ENCODE measurements around the gene CHST15. TPM values are rescaled to one million over a fixed set of nuclear protein-coding genes. Genes with fewer than 3 reads are reported as not detected.

Gene CHST15
- total and polyA plus RNA-seq, 7 donors, result 2.4 to 57.9 (median 29.9) TPM

DNA sequence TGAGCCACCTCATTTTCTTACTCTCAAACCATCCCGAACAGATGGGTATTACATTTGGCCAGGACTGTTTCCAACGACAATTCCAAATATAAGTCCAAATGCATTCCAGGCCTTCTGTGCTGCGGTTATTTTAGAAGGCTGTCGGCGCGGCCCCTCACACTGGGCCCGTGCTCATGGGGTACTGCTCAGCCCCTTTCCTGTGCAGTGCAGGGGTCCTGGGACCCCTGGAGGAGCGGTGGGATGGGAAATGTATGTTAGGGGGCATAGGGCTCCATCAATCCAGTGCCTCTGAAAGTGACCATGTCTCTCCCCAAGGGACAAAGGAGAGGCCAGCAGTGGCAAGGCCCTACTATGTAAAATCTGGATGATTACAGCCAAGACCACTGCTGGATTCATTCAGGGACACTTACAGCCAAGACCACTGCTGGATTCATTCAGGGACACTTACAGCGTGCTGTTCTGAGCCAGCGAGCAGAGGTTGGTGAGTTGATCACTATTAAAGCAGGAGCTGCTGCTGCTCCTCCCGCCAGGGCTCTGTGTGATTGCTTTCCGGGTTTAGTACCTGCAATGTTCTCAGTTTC is 66.3 kb downstream of the CHST15 start:
- intact Hi-C loops (cut with DNase I), result no loop called here
- no peak for DNase-seq
- H3K27me3 ChIP-seq, result no peaks in the 10 kb centered on the region
- no peak for TF ChIP-seq POLR2AphosphoS5 (IDR thresholded peaks at IDR 0.05)
- no peak for TF ChIP-seq EP300 (IDR thresholded peaks at IDR 0.05)
- TF ChIP-seq POLR2A (IDR thresholded peaks at IDR 0.05), result no peak
- TF ChIP-seq, protein P1, sequence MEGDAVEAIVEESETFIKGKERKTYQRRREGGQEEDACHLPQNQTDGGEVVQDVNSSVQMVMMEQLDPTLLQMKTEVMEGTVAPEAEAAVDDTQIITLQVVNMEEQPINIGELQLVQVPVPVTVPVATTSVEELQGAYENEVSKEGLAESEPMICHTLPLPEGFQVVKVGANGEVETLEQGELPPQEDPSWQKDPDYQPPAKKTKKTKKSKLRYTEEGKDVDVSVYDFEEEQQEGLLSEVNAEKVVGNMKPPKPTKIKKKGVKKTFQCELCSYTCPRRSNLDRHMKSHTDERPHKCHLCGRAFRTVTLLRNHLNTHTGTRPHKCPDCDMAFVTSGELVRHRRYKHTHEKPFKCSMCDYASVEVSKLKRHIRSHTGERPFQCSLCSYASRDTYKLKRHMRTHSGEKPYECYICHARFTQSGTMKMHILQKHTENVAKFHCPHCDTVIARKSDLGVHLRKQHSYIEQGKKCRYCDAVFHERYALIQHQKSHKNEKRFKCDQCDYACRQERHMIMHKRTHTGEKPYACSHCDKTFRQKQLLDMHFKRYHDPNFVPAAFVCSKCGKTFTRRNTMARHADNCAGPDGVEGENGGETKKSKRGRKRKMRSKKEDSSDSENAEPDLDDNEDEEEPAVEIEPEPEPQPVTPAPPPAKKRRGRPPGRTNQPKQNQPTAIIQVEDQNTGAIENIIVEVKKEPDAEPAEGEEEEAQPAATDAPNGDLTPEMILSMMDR (IDR thresholded peaks at IDR 0.05), result no peak
- no peak overlapping the region for H3K4me3 ChIP-seq
- H3K36me3 ChIP-seq, result peaks cover 0 to 17% (median 2%) of the 10 kb centered on the region in 4 donors
- WGBS, 2 donors, result 75 to 84% methylated on average over 12 of the region's 12 CpGs
- no peaks in the 10 kb centered on the region for H3K9me3 ChIP-seq
- H3K27ac ChIP-seq, result peak overlapping the region in 2 of 4 donors; percentile 49 to 67
- peaks cover 0 to 33% (median 22%) of the 10 kb centered on the region in 4 donors for H3K4me1 ChIP-seq

DNA sequence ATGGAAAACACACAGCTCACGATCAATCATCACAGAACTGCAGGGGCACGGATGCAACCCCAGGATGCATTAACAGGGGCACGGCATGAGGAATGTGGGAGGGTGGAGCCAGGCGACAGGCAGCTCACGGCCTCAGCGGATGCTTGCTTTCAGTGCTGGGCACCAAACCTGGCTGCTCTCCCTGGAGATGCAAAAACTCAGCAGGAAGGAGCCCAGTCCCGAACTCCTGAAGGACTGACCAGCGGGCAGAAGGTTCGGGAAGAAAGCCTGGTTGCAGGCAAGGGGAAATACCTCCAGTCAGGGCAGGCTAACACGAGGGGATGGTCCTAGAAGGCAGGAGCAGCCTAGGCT is 66.8 kb downstream of the CHST15 start:
- DNase-seq, result no peak
- peaks cover 0 to 17% (median 2%) of the 10 kb centered on the region in 4 donors for H3K36me3 ChIP-seq
- peaks cover 0 to 27% (median 20%) of the 10 kb centered on the region in 4 donors for H3K4me1 ChIP-seq
- H3K9me3 ChIP-seq, result no peaks in the 10 kb centered on the region
- no peaks in the 10 kb centered on the region for H3K27me3 ChIP-seq
- intact Hi-C loops (cut with DNase I), result no loop called here
- TF ChIP-seq, protein P1 (IDR thresholded peaks at IDR 0.05), result no peak
- TF ChIP-seq POLR2AphosphoS5 (IDR thresholded peaks at IDR 0.05) (no peak), POLR2A (IDR thresholded peaks at IDR 0.05) (no peak), EP300 (IDR thresholded peaks at IDR 0.05) (no peak)
- no peak overlapping the region for H3K4me3 ChIP-seq
- 78 to 79% methylated on average over 10 of the region's 10 CpGs for WGBS, 2 donors
- peak overlapping the region in 2 of 4 donors; percentile 49 to 67 for H3K27ac ChIP-seq

DNA sequence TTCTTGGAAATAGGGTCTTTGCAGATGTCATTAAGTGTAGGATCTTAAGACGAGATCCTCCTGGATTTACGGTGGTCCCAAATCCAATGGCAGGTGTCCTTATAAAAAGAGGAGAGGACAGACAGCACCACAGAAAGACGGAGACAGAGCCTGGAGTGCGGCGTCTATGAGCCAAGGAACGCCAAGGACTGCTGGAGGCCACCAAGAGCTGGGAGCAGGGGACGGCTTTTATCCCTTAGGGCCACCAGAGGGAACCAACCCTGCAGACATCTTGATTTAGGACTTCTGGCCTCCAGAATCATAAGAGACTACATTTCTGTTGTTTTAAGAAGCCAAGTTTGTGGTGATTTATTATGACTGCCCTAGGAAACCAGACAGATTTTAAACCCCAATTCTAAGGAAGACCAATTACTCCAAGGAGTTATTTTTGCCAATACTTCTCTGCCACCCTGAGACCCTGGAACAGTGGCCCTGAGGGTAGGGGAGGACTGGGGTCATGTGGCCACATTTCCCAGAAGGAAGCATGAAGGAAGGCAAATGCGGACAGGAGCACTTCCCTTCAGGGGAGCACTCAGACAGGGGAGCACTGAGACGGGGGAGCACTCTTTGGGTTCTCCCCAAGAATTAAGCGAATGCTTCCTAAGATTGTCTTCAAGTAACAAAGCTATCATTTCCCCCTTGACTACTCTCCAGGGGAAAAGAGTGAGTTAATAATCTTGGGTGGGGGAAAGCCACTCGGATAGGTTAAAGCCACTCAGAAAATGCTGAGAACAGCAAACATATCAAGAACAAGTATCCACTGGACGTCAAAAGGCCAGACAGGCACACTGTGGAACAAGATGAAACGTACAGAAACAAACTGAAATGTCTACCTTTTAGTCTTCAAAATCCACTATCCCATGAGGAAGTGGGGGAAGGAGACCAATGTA is 67.5 kb downstream of the CHST15 start:
- Histone ChIP-seq H3K27me3 (no peaks in the 10 kb centered on the region), H3K9me3 (no peaks in the 10 kb centered on the region), H3K36me3 (peaks cover 0 to 17% (median 3%) of the 10 kb centered on the region in 4 donors), H3K4me1 (peaks cover 0 to 26% (median 20%) of the 10 kb centered on the region in 4 donors), H3K4me3 (no peak overlapping the region), H3K27ac (peak overlapping the region in 1 of 4 donors; percentile 67)
- intact Hi-C loops (cut with DNase I), result no loop called here
- WGBS, 2 donors, result 59 to 79% methylated on average over 13 of the region's 13 CpGs
- no peak for DNase-seq
- no peak for TF ChIP-seq EP300 (IDR thresholded peaks at IDR 0.05)
- TF ChIP-seq, protein P1 (IDR thresholded peaks at IDR 0.05), result peak in 2 of 4 experiments; percentile 18 to 23

DNA sequence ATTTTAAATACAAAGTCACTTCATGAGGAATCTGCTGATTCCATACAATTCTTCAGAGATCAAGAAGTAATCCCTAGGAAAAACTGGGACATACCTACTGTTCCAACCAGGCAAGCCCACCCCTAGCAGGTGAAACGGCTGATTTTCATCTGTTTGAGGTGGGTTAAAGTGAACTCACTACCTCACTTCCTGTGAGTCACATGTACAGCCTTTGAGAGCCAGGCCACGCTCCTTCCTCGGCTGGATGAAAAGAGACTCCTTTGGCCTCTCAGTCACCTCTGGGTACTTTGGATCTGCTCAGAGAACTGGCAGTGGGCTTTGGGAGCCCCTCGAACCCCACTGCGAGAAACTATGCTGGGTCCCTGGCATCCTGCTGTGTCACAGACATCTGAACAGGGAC is 68.2 kb downstream of the CHST15 start:
- WGBS, 2 donors, result 54 to 61% methylated on average over 5 of the region's 5 CpGs
- intact Hi-C loops (cut with DNase I), result no loop called here
- Histone ChIP-seq H3K4me1 (peaks cover 0 to 26% (median 20%) of the 10 kb centered on the region in 4 donors), H3K36me3 (peaks cover 3 to 20% (median 9%) of the 10 kb centered on the region in 4 donors), H3K4me3 (no peak overlapping the region), H3K9me3 (no peaks in the 10 kb centered on the region), H3K27ac (no peak overlapping the region), H3K27me3 (no peaks in the 10 kb centered on the region)
- TF ChIP-seq POLR2A (IDR thresholded peaks at IDR 0.05) (no peak), POLR2AphosphoS5 (IDR thresholded peaks at IDR 0.05) (no peak), EP300 (IDR thresholded peaks at IDR 0.05) (no peak)
- TF ChIP-seq, protein P1 (IDR thresholded peaks at IDR 0.05), result no peak
- no peak for DNase-seq

All from sigmoid colon (tissue), 7 donors.